ENCODE data around the gene CCDC27. TPM values are rescaled to one million over a fixed set of nuclear protein-coding genes. Genes with fewer than 3 reads are reported as not detected.

The CCDC27 gene
- total RNA-seq: not detected

DNA sequence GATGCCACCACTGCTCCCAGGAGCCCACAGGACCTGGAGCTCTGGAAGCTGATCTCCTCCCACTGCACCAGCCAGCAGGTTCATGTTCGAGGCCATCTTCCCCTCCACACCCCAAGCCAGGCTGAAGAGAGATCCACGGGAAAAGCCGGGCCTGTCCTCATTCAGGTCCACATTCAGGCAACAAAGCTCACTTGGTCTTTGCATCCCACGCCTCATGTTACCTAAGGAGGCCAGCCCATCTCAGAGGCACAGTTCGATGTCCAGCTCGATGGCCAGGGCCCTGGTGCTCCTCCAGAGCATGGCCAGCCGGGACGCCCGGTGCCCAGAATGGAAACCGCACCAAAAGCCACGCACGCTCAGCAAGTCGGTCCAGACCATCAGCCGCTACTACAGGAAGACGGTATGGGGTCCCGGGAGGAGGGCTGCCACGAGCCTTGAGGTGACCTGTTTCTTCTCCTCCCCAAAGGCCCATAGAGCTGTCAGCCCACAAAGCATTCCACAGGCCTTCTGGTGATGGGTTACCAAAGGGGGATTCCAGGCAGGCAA is at the start of gene CCDC27:
CCDC27 (plus strand) TSS at position 51 of the 546 bp plus-strand sequence; CDS start at position 83, 32 bp downstream.
- ATAC-seq: no peak

DNA sequence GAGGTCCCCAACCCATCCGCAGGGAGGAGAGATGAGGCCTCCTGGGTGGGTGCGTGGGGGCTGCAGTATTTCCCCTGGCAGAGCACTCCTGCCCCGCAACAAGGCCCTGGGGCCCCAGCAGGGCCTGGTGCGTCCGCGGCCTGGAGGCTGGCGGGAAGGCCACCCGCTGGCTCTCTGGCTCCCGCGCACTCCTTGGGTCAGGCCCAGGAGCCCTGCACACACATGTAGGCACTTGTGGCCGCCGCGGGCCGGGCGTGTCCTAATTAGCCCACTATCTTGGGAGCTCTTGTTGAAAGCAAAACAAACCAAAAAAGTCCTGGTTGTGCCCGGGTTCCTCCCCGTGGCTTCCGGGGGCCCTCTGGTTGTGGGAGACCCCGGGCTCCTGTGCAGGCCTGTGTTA is 49.7 kb upstream of the CCDC27 start:
- peak; percentile 23 for ATAC-seq

DNA sequence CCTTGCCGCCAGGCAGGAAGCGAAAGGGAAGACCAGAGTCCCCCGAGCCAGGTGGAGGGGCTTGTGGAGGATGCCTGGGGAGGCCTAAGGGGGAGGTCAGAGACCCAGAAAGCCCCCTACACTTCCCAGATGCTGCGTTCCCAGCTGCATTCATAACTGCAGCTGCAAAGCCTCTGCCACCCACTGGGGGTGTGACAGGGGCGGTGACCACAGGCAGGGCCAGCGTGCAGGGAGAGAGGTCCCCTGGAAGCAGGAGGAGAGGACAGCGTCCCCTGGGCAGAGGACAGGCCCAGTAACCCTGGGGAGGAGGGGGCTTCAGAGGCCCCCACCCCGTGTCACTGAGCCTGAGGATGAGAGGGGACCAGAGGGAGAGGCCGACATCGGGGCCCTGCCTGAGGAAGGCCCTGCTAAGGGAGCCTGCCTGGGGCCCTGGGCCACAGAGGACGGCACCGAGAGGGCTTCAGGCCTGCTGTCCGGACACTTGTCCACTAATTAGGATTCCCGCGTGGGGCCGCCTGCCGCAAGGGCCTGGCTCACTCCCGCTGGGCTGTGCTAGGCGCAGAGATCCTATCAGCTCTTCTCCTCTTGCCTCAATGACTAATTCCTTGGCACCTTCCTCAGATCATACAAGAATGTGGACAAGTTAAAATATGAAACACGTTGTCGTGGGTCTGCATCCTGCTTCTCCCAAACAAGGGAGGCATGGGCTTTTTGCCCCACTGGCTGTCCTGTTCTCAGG is 49.1 kb upstream of the CCDC27 start:
- peak; percentile 46 for ATAC-seq

DNA sequence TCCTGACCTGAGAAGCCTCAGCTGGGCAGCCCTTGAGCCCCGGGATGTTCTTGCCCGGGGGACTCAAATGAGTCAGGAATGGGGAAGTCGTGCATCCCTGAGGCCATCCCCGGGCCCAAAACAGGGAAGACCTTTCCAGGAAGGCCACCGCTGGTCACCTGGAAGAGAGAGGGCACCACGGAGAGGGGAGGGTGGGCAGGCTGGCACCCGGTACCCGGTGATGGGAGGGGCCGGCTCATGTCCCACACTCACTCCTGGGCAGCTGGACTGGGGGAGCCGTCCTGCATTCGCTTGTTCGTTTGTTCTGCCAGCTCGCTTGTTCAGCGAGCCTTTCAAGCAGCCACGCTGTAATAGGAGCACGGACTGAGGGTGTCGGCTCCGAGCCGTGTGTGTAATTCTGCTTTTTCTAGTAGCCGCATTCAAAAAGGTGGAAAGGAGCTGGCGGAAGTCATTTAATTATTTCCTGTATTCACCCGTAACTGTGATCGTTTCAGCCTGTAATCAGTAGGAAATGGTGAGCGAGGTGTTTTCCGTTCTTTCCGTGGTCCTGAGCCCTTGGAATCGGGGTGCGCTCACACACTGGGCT is 48.4 kb upstream of the CCDC27 start:
- ATAC-seq: no peak

DNA sequence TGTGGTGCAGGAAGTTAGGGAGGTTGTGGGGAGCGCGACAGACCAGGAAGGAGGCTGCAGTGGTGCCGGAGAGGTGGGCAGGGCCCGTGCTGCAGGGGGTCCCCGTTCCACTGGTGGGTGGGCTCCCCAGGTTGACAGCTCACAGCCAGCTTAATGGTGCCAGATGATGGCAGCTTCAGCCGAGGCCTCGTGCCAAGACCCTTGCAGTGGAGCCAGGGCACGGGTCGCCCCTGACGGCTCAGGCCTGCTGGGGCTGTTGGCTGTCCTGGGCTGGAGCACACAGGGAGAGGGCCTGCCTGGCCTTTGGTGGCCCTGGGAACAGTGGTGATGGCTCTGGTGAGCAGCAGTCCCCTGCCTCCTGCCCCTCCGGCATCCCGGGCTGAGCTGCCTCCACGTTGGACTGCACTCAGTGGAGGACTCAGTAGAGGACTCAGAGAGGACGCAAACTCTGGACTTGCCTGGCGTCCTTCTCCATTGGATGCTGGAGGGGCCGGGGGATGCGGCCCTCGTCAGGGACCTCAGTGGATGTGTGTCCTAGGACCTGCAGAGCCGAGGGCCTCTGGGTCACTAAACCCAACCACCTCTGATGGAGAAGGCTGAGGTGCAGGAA is 46.8 kb upstream of the CCDC27 start:
- no peak for ATAC-seq

DNA sequence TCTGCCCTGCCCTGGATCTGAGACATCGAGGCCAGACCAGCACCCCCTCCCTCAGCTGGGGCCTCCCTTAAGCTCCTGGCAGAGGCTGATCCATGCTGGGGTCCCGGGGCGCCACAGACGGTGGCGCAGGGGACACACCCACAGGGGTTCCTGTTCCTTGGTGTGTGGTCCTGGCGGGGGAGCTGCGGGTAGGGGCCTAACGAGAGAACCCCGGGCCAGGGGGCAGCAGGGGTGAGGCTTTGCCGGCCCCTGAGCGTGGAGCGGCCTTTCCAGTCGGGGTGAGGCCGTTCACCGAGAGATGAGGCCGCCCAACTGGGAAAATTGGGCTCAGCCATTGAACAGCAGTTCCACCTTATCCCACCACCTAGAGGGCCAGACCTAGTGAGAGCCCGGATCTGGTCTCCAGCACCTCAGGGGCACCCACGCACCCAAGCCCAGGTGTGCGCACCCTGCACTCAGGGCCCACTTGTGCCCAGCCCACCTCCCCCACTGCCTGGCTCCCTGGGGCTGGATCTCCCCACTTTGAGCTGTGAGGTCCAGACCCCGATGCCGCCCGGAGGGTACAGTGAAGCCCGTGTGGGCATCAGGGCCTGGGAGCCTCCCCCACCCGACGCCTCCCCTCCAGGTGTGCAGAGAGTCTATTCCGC is 45.5 kb upstream of the CCDC27 start:
- ATAC-seq: no peak

DNA sequence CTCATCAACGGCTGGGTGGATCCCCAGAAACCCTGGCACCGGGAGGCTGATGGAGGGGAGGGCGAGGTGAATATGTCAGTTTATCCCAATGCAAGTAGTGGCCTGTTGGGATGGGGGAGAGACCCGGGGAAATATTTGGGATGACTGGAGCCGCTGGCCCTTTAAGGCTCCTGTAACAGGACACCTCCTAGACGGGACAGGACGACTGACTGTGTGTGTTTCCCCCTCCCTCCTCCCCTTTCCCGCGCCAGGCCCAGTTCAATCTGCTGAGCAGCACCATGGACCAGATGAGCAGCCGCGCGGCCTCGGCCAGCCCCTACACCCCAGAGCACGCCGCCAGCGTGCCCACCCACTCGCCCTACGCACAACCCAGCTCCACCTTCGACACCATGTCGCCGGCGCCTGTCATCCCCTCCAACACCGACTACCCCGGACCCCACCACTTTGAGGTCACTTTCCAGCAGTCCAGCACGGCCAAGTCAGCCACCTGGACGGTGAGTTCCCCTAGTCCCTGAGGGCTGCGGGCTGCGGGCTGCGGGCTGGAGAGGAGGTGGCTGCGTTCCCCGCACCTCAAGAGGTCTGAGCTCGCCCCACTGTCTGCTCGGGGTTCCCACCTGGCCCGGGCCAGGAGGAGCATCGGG is 44.8 kb upstream of the CCDC27 start:
- ATAC-seq: peak; percentile 29

DNA sequence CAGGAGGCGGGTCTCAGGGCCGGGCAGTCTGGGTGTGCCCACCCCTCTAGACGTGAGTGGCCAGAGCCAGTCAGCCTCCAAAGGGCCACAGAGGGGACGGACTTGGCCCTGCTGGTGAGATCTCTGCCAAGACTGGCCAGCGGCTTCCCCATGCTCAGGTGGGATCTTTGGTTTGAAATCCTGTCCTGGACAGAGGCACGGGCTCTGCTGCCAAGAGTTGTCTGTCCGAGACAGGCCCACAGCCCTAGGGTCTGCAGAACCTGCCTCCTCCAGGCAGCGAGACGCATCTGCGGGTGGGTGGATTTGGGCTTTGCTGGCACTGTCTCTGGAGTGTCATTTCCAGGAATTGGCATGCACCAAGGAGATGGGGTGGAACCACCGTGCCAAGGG is 44.3 kb upstream of the CCDC27 start:
- no peak for ATAC-seq

DNA sequence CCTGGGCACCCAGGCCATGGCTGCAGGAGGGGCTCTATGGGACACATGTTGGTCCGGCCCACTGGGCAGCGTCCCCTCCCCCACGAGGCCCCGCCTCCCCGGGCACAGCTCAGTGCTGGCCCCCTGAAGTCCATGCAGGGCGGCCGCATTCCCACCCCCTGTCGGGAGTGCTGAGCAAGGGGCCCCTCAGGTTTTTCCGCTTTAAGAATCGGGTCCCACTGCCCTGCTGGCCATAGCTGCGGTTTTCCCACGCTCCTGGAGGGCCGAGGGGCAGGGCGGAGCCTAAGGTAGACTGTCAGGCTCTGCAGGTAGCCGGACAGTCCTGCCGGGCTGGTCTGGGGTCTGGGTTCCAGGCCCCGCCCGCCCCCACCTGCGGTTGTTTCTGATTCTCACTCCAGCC is 43.5 kb upstream of the CCDC27 start:
- no peak for ATAC-seq

DNA sequence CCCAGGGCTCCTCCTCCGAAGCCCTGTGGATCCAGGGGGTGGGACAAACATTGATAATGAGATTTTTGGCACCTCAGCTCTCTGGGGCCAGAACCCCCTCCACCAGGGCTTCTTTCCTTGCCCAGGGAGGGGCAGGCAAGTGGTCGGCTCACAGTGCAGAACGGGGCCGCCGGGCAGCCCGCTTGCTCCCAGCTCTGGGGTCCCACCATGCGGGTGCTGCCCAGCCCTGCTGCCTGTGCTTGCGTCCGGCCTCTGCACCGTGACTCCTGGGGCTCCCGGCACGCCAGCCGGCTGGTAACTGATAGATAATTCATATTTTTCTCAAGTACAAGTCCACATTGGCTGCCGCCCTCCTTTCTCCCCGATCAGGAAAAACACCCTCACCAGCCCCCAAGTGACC is 42.0 kb upstream of the CCDC27 start:
- ATAC-seq: no peak

DNA sequence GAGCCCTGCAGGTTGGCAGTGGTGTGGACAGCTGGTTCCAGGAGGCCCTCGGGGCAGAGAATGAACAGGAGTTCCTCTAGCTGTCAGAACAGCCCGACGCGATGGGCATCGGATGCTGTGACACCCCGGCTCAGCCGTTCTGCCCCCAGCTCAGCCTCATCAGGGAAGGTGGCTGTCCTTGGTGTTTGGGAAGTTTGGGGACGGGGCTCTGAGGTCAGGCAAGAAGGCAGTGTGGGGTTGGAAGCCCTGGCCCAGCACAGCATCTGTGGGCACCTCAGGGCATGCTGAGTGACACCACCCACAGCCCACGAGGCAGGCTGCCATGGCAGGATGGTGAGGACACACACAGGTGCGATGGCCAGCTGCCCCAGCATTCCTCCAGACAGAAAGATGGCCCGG is 40.9 kb upstream of the CCDC27 start:
- peak; percentile 2 for ATAC-seq

DNA sequence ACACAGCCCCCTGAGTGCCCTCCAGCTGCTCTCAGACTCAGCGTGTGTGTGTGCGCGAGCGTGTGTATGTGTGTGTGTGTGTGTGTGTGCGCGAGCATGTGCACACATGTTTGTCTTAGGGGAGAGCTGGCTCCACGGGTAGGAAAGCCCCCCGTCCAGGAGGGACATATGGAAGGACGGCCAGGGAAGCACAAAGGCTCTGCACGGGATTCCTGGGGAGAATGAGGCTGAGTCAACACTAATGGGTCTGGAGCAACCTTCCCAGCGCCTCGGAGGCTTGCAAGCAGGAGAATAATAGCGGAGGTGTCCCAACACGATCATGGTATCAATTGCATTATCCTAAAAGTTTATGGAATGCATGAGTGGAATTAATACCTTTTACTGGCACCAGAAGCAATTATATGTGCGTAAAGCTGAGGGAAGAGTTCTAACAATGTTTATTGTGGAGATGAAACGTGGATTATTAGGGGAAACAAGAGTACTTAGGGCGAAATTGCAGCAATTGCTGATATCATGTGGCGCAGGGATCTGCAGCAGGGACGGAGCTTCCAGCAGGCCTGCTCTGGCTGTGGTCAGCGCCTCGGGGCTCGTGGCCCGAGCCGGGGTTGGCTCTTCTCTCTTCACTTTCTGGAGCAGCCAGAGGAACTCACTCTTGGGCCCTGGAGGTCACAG is 40.3 kb upstream of the CCDC27 start:
- peak; percentile 28 for ATAC-seq

DNA sequence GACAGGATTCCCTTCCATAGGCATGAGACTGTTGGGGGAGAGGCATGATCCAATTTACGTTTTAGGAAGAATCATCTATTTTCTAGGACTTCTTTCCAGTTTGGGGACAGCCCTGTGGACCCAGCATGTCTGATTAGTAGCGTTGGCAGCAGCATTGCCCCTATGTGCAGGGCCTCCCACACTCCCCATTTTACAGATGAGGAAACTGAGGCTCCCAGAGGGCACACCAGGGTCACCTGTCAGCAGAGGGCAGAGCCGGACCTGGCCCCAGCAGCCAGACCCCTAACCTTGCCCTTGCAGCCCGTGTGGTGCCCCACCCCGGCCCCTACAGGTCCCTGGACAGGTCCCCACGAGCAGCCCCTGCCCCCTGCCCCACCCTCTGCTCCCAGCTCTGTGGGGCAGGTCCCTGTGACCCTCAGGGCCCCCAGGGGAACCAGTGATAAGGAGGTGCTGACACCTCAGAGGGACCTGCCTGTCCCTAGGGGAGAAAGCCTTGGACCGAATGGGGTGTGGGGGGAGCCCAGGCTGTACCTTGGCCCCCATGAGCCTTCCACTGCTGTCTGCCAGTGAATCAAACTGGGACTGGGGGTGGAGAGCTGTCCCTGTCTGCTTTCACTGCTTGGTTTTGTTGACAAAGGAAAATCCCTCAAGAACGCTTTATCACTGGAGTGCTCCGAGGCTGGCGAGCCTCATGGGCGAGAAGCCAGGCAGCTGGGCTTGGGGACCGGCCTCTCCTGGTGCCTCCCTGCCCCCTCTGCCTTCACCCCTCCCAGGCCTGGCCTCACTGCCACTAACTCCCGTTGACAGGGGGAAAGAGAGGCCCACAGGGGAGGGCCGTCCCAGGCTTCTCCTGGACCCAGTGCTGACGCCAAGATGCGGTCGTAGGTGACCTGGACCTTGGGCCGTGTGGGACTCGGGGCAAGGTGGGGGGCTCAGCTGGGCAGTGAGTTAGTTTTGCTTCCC is 39.4 kb upstream of the CCDC27 start:
- ATAC-seq: no peak

DNA sequence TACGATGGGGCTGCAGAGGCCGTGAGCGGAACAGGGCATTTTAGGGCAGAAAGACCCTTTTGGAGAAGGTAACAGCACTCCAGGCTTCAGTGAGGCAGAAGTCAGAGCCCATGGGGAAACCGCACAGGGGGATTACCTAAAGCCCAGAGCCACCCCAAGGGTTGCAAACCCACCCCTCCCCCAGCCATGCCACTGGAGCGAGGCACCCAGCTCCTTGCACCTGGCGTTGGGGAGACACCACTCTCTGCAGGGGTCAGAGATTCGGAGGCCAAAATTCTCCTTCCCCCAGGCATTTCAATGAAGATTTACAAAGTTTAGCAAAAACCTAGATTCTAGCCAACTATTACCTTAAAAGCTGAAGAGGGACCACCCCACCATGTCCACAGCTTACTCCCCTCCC is 38.4 kb upstream of the CCDC27 start:
- no peak for ATAC-seq

DNA sequence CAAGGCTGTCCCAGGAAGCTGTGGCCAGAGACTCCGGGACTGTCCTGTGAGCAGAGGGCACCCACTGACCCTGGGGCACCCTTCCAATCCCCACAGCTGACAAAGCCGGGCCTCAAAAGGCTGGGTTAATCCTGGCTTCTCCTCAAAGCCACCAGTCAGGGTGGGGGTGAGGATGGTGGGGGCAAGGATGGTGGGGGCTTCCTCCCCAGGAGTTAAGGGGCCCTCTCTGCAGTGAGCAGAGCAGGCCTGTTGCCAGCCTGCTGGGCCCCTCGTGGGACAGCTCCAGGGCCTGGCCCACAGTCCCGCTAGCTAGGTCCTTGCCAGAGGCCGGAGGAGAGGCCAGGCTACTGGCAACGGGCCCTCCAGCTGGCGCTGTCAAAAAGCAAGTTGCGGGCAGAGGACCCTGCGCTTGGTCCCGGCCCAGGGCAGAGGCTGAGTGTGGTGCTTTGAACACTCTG is 37.9 kb upstream of the CCDC27 start:
- ATAC-seq: no peak

DNA sequence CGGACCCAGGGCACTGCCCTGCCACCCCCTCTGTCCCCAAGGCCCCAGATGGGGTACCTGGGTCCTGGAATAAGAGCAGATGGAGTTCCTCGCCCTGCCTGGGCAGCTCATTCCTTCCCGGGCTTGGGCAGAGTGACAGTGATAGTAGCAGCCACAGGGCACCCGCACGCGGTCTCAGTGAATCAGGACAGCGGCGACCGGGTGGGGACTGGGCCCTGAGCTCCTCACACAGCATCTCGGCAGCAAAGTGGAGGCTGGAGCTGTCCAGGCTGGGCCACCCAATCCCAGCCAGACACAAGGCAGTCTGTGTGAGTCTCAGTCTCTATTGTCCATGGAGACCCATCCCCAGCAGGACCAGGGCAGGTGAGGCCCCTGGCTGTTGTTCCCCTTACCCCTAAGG is 37.4 kb upstream of the CCDC27 start:
- ATAC-seq: no peak

DNA sequence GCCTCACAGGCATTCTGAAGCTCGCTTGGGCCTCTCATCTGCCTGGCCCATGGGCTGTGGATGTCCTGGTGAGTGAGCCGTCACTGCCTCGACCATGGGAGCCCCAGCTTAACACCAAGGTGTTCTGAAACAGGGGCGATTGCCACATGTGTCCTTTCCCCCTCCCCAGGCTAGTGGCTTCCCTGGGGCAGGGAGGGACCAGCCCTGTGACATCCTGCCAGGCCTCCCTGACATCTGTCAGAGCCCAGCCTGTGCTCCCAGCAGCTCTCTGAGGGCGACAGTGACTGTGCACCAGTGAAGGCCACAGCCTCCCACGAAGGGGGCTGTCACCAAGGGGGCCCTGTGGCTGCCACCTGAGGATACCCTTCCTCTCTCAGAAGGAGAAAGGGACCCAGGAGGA is 35.9 kb upstream of the CCDC27 start:
- no peak for ATAC-seq

DNA sequence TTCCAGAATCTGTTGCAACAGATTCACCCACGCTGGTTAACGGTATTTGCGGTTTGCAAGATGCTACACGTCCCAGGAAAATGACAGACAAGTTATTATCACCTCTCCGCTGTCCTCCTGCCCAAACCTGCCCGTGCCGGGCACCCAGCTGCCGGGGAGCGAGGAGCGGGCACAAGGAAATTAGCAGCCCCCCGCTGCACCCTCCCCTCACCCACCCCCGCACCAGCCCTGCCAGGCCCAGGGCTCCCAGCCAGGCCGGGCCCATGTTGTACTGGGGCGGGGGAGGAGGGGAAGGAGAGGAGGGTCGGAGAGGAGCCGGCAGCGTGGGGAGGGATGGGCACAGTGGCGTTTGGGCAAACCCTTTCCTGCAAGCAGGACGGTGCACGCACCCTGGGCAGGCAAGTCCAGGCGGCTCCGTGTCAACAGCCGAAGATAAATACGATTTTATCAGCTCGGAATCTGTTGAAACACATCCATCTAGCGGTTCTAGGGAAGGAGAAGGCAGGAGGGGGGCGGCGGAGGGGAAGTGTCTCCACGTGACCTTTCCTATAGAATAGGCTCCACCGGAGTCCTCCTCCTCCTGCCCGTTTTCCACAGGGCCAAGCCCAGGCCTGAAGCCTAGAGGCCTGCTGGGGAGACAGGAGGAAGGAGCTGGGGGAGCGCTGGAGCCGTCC is 35.1 kb upstream of the CCDC27 start:
- peak; percentile 72 for ATAC-seq

DNA sequence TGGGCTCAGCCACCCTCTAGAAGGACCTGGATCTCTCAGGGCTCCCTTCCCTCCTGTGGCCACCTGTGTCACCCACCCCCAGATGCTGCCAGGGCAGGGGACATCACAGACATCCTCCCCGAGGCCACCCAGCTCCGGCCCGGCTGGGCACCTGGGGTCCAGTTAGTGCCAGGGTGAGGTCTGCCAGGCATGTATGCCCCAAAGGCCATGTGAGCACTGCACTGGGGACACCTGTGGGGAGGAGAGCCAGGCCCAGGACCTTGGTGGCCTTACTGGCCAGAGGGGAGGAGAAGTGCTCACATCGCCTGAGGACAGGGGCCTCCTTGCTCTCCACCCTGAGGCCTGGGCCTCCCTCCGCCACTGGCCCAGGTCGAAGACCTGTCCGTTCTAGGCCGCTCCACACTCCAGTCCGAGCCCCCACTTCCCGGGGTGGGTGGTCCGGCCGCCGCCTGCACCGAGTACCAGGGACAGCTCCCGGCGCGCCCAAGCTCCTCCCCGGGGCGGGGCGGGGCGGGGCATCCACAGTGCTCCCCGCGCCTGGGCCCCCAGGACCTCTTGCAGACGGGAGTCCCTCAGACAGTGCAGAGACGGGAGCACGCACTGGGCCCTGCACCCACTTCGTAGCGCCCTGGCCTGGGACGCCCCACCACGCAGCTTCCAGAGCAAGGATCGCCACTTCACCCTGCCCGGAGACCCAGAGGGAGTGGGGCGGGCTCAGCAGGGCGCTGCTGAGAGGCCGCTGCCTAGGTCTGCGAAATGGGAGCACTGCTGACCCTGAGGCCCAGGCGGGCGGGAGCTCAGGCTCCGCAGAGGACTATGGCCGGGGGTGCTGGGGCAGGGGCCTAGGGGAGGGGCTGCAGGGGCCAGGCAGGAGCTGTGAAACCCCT is 34.3 kb upstream of the CCDC27 start:
- ATAC-seq: peak; percentile 44
